ENCODE results near the gene PPIF. TPM values are rescaled to one million over a fixed set of nuclear protein-coding genes. Genes with fewer than 3 reads are reported as not detected.
"Not testable (repeated sequence)": the region's sequence is repeated elsewhere in the genome, so short reads cannot be mapped to it uniquely, and the experiment has no call there.

The PPIF gene
- polyA plus RNA-seq, 1 donor (not counting 4 experiments of a cell fraction or from before 2014, with no cell fraction given): 71.3 TPM

DNA sequence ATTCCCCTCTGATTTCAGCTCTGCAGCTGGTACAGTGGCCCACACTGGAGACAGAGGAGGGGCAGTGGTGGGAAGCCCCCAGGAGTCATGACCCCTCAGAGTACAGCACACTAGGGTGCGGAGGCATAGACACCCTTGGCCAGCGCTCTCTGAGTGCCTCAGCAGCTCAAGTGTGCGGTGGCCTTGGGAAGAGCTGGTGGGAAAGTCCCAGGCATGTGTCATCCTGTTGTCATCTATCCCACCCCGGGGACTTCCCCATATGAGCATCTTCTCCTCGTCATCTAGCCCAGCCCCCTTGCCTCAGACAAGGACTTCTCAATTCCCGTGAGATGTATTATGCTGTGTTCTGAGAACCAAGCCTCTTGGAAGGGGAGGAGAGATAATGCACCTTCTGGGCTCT, 15.6 kb upstream of the PPIF start:
- H3K9me1 ChIP-seq (ENCODE audit: control insufficient read depth, extremely low read depth, insufficient read depth, low read length): no peaks in the 10 kb centered on the region
- TF ChIP-seq CTCF (optimal IDR thresholded peaks at IDR 0.05 in 1 of 3, IDR thresholded peaks at IDR 0.05 in 1 of 3, conservative IDR thresholded peaks at IDR 0.05 in 1 of 3; ENCODE audit: extremely low read depth in 1 of 3, insufficient read depth in 2 of 3, low read length in 3 of 3): no peak
- no peak for TF ChIP-seq EZH2 (IDR thresholded peaks at IDR 0.05; ENCODE audit: low read length)
- peak overlapping the region; percentile 76 for H3K9ac ChIP-seq (ENCODE audit: control insufficient read depth, extremely low read depth, insufficient read depth, low read length)
- dilution Hi-C loops (cut with MboI; ENCODE audit: extremely low pct_ligation_motif_present, low sequenced_read_pairs): no loop called here
- peak overlapping the region; percentile 56 for H3K4me2 ChIP-seq (ENCODE audit: control insufficient read depth, extremely low read depth, insufficient read depth, low read depth, low read length)
- H4K20me1 ChIP-seq (ENCODE audit: control insufficient read depth, extremely low read depth, insufficient read depth, low read length): no peaks in the 10 kb centered on the region
- H3K79me2 ChIP-seq (ENCODE audit: control insufficient read depth, insufficient read depth, low read length): no peaks in the 10 kb centered on the region
- H3K27me3 ChIP-seq (ENCODE audit: control insufficient read depth, extremely low read depth, insufficient read depth, low read length): no peaks in the 10 kb centered on the region
- peaks cover 2% of the 10 kb centered on the region for H3K9me3 ChIP-seq (ENCODE audit: control insufficient read depth, low read depth, low read length)
- H3K36me3 ChIP-seq (ENCODE audit: control insufficient read depth in 2 of 2, extremely low read depth in 1 of 2, insufficient read depth in 2 of 2, low read length in 2 of 2): no peaks in the 10 kb centered on the region
- peak overlapping the region; percentile 94 for H3K27ac ChIP-seq (ENCODE audit: control insufficient read depth, insufficient read depth, low read length)
- H3K4me1 ChIP-seq (ENCODE audit: control insufficient read depth, extremely low read depth, insufficient read depth, low read length): peaks cover 44% of the 10 kb centered on the region
- no peak overlapping the region for H3K4me3 ChIP-seq (ENCODE audit: control insufficient read depth in 2 of 3, extremely low read depth in 1 of 3, insufficient read depth in 2 of 3, low read depth in 1 of 3, low read length in 3 of 3)
- DNase-seq (ENCODE audit: low read depth, low spot score): peak; percentile 96
- H2AFZ ChIP-seq (ENCODE audit: control insufficient read depth, low read length): no peak overlapping the region
- peak; percentile 85 for FAIRE-seq

DNA sequence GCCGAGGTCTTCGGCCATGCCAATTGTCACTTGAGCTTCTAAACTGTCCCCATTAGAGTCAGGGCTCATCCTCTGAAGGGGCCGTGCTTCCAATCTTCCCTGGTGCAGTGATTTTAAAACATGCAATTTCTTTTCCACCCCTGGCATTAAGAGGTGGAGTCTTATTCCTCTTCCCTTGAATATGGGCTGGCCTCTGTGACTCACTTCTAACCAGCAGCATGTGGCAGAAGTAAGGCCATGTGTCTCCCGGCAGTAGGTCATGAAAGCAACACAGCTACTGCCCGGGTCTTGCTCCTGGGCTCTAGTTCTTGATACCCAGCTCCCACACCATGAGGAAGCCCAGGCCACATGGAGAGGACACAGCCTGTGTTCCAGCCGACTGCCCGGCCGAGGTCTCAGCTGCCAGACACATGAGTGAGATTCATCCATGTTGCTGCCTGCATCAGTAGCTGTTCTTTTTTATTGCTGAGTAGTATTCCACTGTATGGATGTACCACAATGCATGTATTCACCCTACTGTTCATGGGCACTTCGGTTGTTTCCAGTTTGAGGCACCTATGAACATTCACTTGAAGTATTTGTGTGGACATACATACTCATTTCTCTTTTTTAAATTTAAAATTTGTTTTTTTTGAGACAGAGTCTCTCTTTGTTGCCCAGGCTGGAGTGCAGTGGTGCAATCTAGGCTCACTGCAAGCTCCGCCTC, 14.5 kb upstream of the PPIF start:
- dilution Hi-C loops (cut with MboI; ENCODE audit: extremely low pct_ligation_motif_present, low sequenced_read_pairs); DNase-seq (ENCODE audit: low read depth, low spot score); H3K27me3 ChIP-seq (ENCODE audit: control insufficient read depth, extremely low read depth, insufficient read depth, low read length); H3K4me2 ChIP-seq (ENCODE audit: control insufficient read depth, extremely low read depth, insufficient read depth, low read depth, low read length); H4K20me1 ChIP-seq (ENCODE audit: control insufficient read depth, extremely low read depth, insufficient read depth, low read length); H3K36me3 ChIP-seq (ENCODE audit: control insufficient read depth in 2 of 2, extremely low read depth in 1 of 2, insufficient read depth in 2 of 2, low read length in 2 of 2); H3K9me1 ChIP-seq (ENCODE audit: control insufficient read depth, extremely low read depth, insufficient read depth, low read length); H3K9me3 ChIP-seq (ENCODE audit: control insufficient read depth, low read depth, low read length); H3K4me3 ChIP-seq (ENCODE audit: control insufficient read depth in 2 of 3, extremely low read depth in 1 of 3, insufficient read depth in 2 of 3, low read depth in 1 of 3, low read length in 3 of 3); H2AFZ ChIP-seq (ENCODE audit: control insufficient read depth, low read length); H3K79me2 ChIP-seq (ENCODE audit: control insufficient read depth, insufficient read depth, low read length): not testable (repeated sequence)
- peaks cover 44% of the 10 kb centered on the region for H3K4me1 ChIP-seq (ENCODE audit: control insufficient read depth, extremely low read depth, insufficient read depth, low read length)
- H3K27ac ChIP-seq (ENCODE audit: control insufficient read depth, insufficient read depth, low read length): peak overlapping the region; percentile 85
- H3K9ac ChIP-seq (ENCODE audit: control insufficient read depth, extremely low read depth, insufficient read depth, low read length): peak overlapping the region; percentile 22
- FAIRE-seq: peak; percentile 5

DNA sequence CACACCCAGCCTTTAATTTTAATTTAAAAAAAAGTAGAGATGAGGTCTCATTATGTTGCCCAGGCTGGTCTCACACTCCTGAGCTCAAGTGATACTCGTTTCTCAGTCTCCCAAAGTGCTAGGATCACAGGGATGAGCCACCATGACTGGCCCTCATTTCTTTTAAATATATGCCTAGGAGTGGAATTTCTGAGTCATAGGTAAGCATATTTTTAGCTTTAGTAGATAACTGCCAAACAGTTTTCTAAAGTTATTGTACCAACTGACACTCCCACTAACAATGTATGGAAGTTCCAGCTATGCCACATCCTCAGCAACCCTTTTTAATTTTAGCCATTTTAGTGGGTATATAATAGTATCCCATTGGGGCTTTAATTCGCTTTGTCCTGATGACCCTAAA, 13.8 kb upstream of the PPIF start:
- Histone ChIP-seq H3K9me3 (ENCODE audit: control insufficient read depth, low read depth, low read length) (peaks cover 2% of the 10 kb centered on the region), H4K20me1 (ENCODE audit: control insufficient read depth, extremely low read depth, insufficient read depth, low read length) (no peaks in the 10 kb centered on the region), H3K9ac (ENCODE audit: control insufficient read depth, extremely low read depth, insufficient read depth, low read length) (peak overlapping the region; percentile 22), H3K4me3 (ENCODE audit: control insufficient read depth in 2 of 3, extremely low read depth in 1 of 3, insufficient read depth in 2 of 3, low read depth in 1 of 3, low read length in 3 of 3) (no peak overlapping the region), H3K4me2 (ENCODE audit: control insufficient read depth, extremely low read depth, insufficient read depth, low read depth, low read length) (peak overlapping the region; percentile 9), H3K9me1 (ENCODE audit: control insufficient read depth, extremely low read depth, insufficient read depth, low read length) (no peaks in the 10 kb centered on the region), H3K36me3 (ENCODE audit: control insufficient read depth in 2 of 2, extremely low read depth in 1 of 2, insufficient read depth in 2 of 2, low read length in 2 of 2) (no peaks in the 10 kb centered on the region), H3K27me3 (ENCODE audit: control insufficient read depth, extremely low read depth, insufficient read depth, low read length) (no peaks in the 10 kb centered on the region), H3K27ac (ENCODE audit: control insufficient read depth, insufficient read depth, low read length) (peak overlapping the region; percentile 85), H3K4me1 (ENCODE audit: control insufficient read depth, extremely low read depth, insufficient read depth, low read length) (peaks cover 42% of the 10 kb centered on the region), H3K79me2 (ENCODE audit: control insufficient read depth, insufficient read depth, low read length) (no peaks in the 10 kb centered on the region), H2AFZ (ENCODE audit: control insufficient read depth, low read length) (no peak overlapping the region)
- FAIRE-seq: peak; percentile 67
- dilution Hi-C loops (cut with MboI; ENCODE audit: extremely low pct_ligation_motif_present, low sequenced_read_pairs): no loop called here
- TF ChIP-seq CTCF (optimal IDR thresholded peaks at IDR 0.05 in 1 of 3, IDR thresholded peaks at IDR 0.05 in 1 of 3, conservative IDR thresholded peaks at IDR 0.05 in 1 of 3; ENCODE audit: extremely low read depth in 1 of 3, insufficient read depth in 2 of 3, low read length in 3 of 3) (no peak), EZH2 (IDR thresholded peaks at IDR 0.05; ENCODE audit: low read length) (no peak)
- no peak for DNase-seq (ENCODE audit: low read depth, low spot score)

All from keratinocyte (primary cell).